SK-N-SH treated with all-trans-retinoic acid at 6 μM for 48 hours (cell line): Measurements from ENCODE around the gene TEC.

ENCODE experiments used
- ATAC-seq: fragments of 200-7000 bp; cut with Tn5 transposase; 3 replicates; pipeline ENCODE4 v1.9.1; 2020; ENCODE audit warnings: mild to moderate bottlenecking, moderate library complexity
- ARNTL ChIP-seq: fragments of 450-650 bp; formaldehyde crosslinking; IDR thresholded peaks from 2 replicates; pipeline ENCODE4 v1.5.0; 2020; ENCODE audit warnings: low read depth, mild to moderate bottlenecking, moderate library complexity, borderline replicate concordance
- BACH2 ChIP-seq: fragments of 250-450 bp; sonication (Bioruptor Pico); IDR thresholded peaks from 2 replicates; pipeline ENCODE4 v1.9.0; 2021; ENCODE audit warnings: mild to moderate bottlenecking, borderline replicate concordance
- CREB5 ChIP-seq: fragments of 250-450 bp; sonication (Bioruptor Pico); IDR thresholded peaks from 2 replicates; pipeline ENCODE4 v1.5.1; 2020; ENCODE audit warnings: low read depth, mild to moderate bottlenecking, moderate library complexity
- CSDC2 ChIP-seq: fragments of 250-450 bp; sonication (Bioruptor Pico); IDR thresholded peaks from 2 replicates; pipeline ENCODE4 v1.5.0; 2020; ENCODE audit warnings: mild to moderate bottlenecking, moderate library complexity
- CSRNP3 ChIP-seq: fragments of 250-450 bp; sonication (Bioruptor Pico); IDR thresholded peaks from 2 replicates; pipeline ENCODE4 v1.5.1; 2021; ENCODE audit warnings: mild to moderate bottlenecking, moderate library complexity
- ESRRG ChIP-seq: fragments of 250-450 bp; sonication (Bioruptor Pico); IDR thresholded peaks from 2 replicates; pipeline ENCODE4 v1.6.1; 2021; ENCODE audit warnings: mild to moderate bottlenecking
- GLIS3 ChIP-seq: fragments of 250-450 bp; sonication (Bioruptor Pico); IDR thresholded peaks from 2 replicates; pipeline ENCODE4 v1.5.0; 2020; ENCODE audit warnings: mild to moderate bottlenecking, moderate library complexity
- ISL1 ChIP-seq: fragments of 250-450 bp; sonication (Bioruptor Pico); IDR thresholded peaks from 2 replicates; pipeline ENCODE4 v2.1.2; 2022; ENCODE audit warnings: mild to moderate bottlenecking, moderate library complexity
- OSR1 ChIP-seq: fragments of 250-450 bp; sonication (Bioruptor Pico); IDR thresholded peaks from 2 replicates; pipeline ENCODE4 v1.8.0; 2022; ENCODE audit warnings: moderate library complexity, mild to moderate bottlenecking, inconsistent platforms
- PATZ1 ChIP-seq: fragments of 250-450 bp; sonication (Bioruptor Pico); IDR thresholded peaks from 2 replicates; pipeline ENCODE4 v1.8.0; 2020; ENCODE audit warnings: mild to moderate bottlenecking, moderate library complexity, borderline replicate concordance
- POU6F1 ChIP-seq: fragments of 250-450 bp; sonication (Bioruptor Pico); IDR thresholded peaks from 2 replicates; pipeline ENCODE4 v1.8.0; 2021; ENCODE audit warnings: low read depth, mild to moderate bottlenecking, moderate library complexity, borderline replicate concordance
- PPARA ChIP-seq: fragments of 250-450 bp; sonication (Bioruptor Pico); IDR thresholded peaks from 2 replicates; pipeline ENCODE4 v1.5.0; 2020; ENCODE audit warnings: mild to moderate bottlenecking, borderline replicate concordance
- SNAI2 ChIP-seq: fragments of 250-450 bp; sonication (Bioruptor Pico); IDR thresholded peaks from 2 replicates; pipeline ENCODE4 v1.5.0; 2020; ENCODE audit warnings: mild to moderate bottlenecking, moderate library complexity
- TCF4 ChIP-seq: fragments of 250-450 bp; sonication (Bioruptor Pico); IDR thresholded peaks from 2 replicates; pipeline ENCODE4 v1.8.0; 2021; ENCODE audit warnings: mild to moderate bottlenecking, moderate library complexity, borderline replicate concordance
- TOX ChIP-seq: fragments of 250-450 bp; sonication (Bioruptor Pico); IDR thresholded peaks from 2 replicates; pipeline ENCODE4 v1.8.0; 2021; ENCODE audit warnings: mild to moderate bottlenecking, moderate library complexity, borderline replicate concordance
- TSHZ2 ChIP-seq: fragments of 250-450 bp; sonication (Bioruptor Pico); IDR thresholded peaks from 2 replicates; pipeline ENCODE4 v1.5.0; 2020; ENCODE audit warnings: mild to moderate bottlenecking, moderate library complexity
- ZC3H10 ChIP-seq: fragments of 250-450 bp; sonication (Bioruptor Pico); IDR thresholded peaks from 2 replicates; pipeline ENCODE4 v1.5.1; 2021; ENCODE audit warnings: mild to moderate bottlenecking, moderate library complexity
- ZFP3 ChIP-seq: fragments of 250-450 bp; sonication (Bioruptor Pico); IDR thresholded peaks from 2 replicates; pipeline ENCODE4 v1.5.0; 2020; ENCODE audit warnings: mild to moderate bottlenecking, moderate library complexity
- ZFP30 ChIP-seq: fragments of 450-650 bp; formaldehyde crosslinking; IDR thresholded peaks from 2 replicates; pipeline ENCODE4 v1.5.0; 2022; ENCODE audit warnings: mild to moderate bottlenecking, moderate library complexity
- ZNF565 ChIP-seq: fragments of 450-650 bp; formaldehyde crosslinking; conservative IDR thresholded peaks from 2 replicates; pipeline ENCODE4 v1.5.0; 2020; ENCODE audit warnings: low read depth, mild to moderate bottlenecking, moderate library complexity
- ZNF70 ChIP-seq: fragments of 450-650 bp; formaldehyde crosslinking; IDR thresholded peaks from 2 replicates; pipeline ENCODE4 v1.5.0; 2020; ENCODE audit warnings: mild to moderate bottlenecking, moderate library complexity
- ZNF8 ChIP-seq: fragments of 450-650 bp; formaldehyde crosslinking; IDR thresholded peaks from 2 replicates; pipeline ENCODE4 v1.5.0; 2020; ENCODE audit warnings: mild to moderate bottlenecking, moderate library complexity

TEC gene

GRCh38 chr4:48124870-48125269 lies 144.8 kb downstream of the TEC start:
- no peak for ATAC-seq
- no peak for TF ChIP-seq TCF4 (CRISPR knock-in tag)

- TF ChIP-seq SNAI2 (no peak), ARNTL (CRISPR knock-in tag) (no peak), ZFP3 (CRISPR knock-in tag) (no peak), ZC3H10 (CRISPR knock-in tag) (no peak), ZNF8 (CRISPR knock-in tag) (no peak), CSRNP3 (CRISPR knock-in tag) (no peak), TOX (CRISPR knock-in tag) (no peak), BACH2 (CRISPR knock-in tag) (no peak)
- no peak for ATAC-seq
Measured at GRCh38 chr4:48122756-48123155, 146.9 kb downstream of the TEC start.

- TF ChIP-seq GLIS3 (no peak), ISL1 (CRISPR knock-in tag) (no peak), OSR1 (no peak), CSRNP3 (CRISPR knock-in tag) (no peak), ESRRG (CRISPR knock-in tag) (no peak), SNAI2 (no peak), ZNF70 (CRISPR knock-in tag) (no peak), ZFP30 (CRISPR knock-in tag) (no peak), CSDC2 (CRISPR knock-in tag) (no peak), BACH2 (CRISPR knock-in tag) (no peak), ZNF8 (CRISPR knock-in tag) (no peak), ZFP3 (CRISPR knock-in tag) (no peak), PATZ1 (CRISPR knock-in tag) (no peak), TCF4 (CRISPR knock-in tag) (no peak), TOX (CRISPR knock-in tag) (no peak), PPARA (CRISPR knock-in tag) (no peak), ZC3H10 (CRISPR knock-in tag) (no peak), TSHZ2 (CRISPR knock-in tag) (no peak)
- TF ChIP-seq, all 23 proteins: peak for 0
- ATAC-seq: peak; percentile 71
Measured at GRCh38 chr4:48121180-48121579, 148.5 kb downstream of the TEC start.

GRCh38 chr4:48120132-48120531 lies 149.5 kb downstream of the TEC start:
- no peak for ATAC-seq
- TF ChIP-seq ZFP3 (CRISPR knock-in tag) (no peak), PATZ1 (CRISPR knock-in tag) (no peak), CSDC2 (CRISPR knock-in tag) (no peak), ZFP30 (CRISPR knock-in tag) (no peak; the same call in 1 of the 2 replicates), ISL1 (CRISPR knock-in tag) (no peak), OSR1 (peak; percentile 73; the same call in 1 of the 2 replicates), CREB5 (no peak), TOX (CRISPR knock-in tag) (no peak), ZNF565 (peak; percentile 85; the same call in 1 of the 2 replicates), POU6F1 (CRISPR knock-in tag) (no peak), ARNTL (CRISPR knock-in tag) (no peak)
